DND-41 (cell line): ENCODE results near the gene PITPNC1.

ENCODE experiments used
- ATAC-seq: fragments of 200-7000 bp; cut with Tn5 transposase; 3 replicates; pipeline ENCODE4 v1.9.1; 2021; ENCODE audit warnings: low read depth; ENCODE audit not compliant: insufficient read depth
- DNase-seq: peaks from one replicate; pipeline ENCODE4 v3.0.0-alpha.2; 2020
- H2AFZ ChIP-seq: 2 replicates; pipeline ENCODE4 v1.6.0; 2012; ENCODE audit warnings: low read depth, low read length
- H3K27ac ChIP-seq: 2 replicates; pipeline ENCODE4 v1.5.1; 2012; ENCODE audit warnings: low read length, inconsistent platforms
- H3K27me3 ChIP-seq: fragments of 200-600 bp; sonication (generic); 2 replicates; pipeline ENCODE4 v1.6.0; 2012; ENCODE audit warnings: low read length, mild to moderate bottlenecking, inconsistent platforms; ENCODE audit not compliant: insufficient read depth, poor library complexity
- H3K36me3 ChIP-seq: 2 replicates; pipeline ENCODE4 v1.5.1; 2012; ENCODE audit warnings: low read length, inconsistent platforms; ENCODE audit not compliant: insufficient read depth
- H3K4me1 ChIP-seq: 2 replicates; pipeline ENCODE4 v1.5.1; 2012; ENCODE audit warnings: mild to moderate bottlenecking, low read length; ENCODE audit not compliant: insufficient read depth
- H3K4me2 ChIP-seq: 2 replicates; pipeline ENCODE4 v1.6.0; 2012; ENCODE audit warnings: mild to moderate bottlenecking, moderate library complexity, low read length, inconsistent platforms; ENCODE audit not compliant: insufficient read depth
- H3K4me3 ChIP-seq, 2 experiments: fragments of 200-600 bp in 1 of 2; shearing (Covaris generic) in 1 of 2; 2 replicates each; pipeline ENCODE4 v1.5.1; 2012 to 2016; ENCODE audit warnings: inconsistent platforms in 2 of 2, low read length in 2 of 2, mild to moderate bottlenecking in 2 of 2, low read depth in 1 of 2, moderate library complexity in 1 of 2
- H3K79me2 ChIP-seq: 2 replicates; pipeline ENCODE4 v1.6.0; 2012; ENCODE audit warnings: low read length, inconsistent platforms; ENCODE audit not compliant: insufficient read depth
- H3K9ac ChIP-seq: 2 replicates; pipeline ENCODE4 v1.6.0; 2012; ENCODE audit warnings: low read depth, mild to moderate bottlenecking, inconsistent platforms, low read length, moderate library complexity
- H3K9me3 ChIP-seq: 2 replicates; pipeline ENCODE4 v1.5.1; 2012; ENCODE audit warnings: low read length, moderate library complexity, mild to moderate bottlenecking, inconsistent platforms; ENCODE audit not compliant: insufficient read depth, severe bottlenecking
- H4K20me1 ChIP-seq: 2 replicates; pipeline ENCODE4 v1.6.0; 2012; ENCODE audit warnings: low read length; ENCODE audit not compliant: insufficient read depth
- EZH2 ChIP-seq: IDR thresholded peaks from 3 replicates; pipeline ENCODE4 v1.6.1; 2012; ENCODE audit warnings: borderline replicate concordance, low read depth, mild to moderate bottlenecking, moderate library complexity, low read length, inconsistent platforms; ENCODE audit not compliant: severe bottlenecking
- TF ChIP-seq, protein P1 (sequence below): IDR thresholded peaks from 2 replicates; pipeline ENCODE4 v1.5.1; 2012; ENCODE audit warnings: borderline replicate concordance, low read length, moderate library complexity, mild to moderate bottlenecking; ENCODE audit not compliant: poor library complexity, severe bottlenecking; ENCODE audit errors: extremely low read depth

Gene PITPNC1

DNA sequence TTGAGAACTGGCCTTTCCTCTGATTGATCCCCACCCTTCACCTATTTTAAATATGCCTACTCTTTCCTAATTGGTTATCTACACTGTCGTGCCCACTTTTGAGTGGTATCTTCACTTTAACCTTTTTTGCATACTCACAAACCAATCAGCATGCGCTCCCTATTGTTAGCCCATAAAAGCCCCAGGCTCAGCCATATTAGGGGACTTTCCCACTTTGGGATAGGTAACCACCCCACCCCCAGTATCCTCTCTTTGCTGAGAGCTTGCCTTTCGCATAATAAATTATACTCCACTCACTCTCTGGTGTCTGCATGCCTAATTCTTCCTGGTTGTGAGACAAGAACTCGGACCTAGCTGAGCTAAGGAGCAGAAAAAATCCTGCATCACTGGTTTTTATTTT, 281.2 kb downstream of the PITPNC1 start:
- Histone ChIP-seq H3K36me3 (no peaks in the 10 kb centered on the region), H3K27me3 (no peaks in the 10 kb centered on the region), H3K79me2 (no peaks in the 10 kb centered on the region), H2AFZ (no peak overlapping the region), H3K27ac (no peak overlapping the region), H3K9me3 (peaks cover 14% of the 10 kb centered on the region), H3K4me1 (no peaks in the 10 kb centered on the region), H3K9ac (no peak overlapping the region), H3K4me3 (no peak overlapping the region), H4K20me1 (no peaks in the 10 kb centered on the region), H3K4me2 (no peak overlapping the region)
- no peak for TF ChIP-seq EZH2
- TF ChIP-seq, protein P1, sequence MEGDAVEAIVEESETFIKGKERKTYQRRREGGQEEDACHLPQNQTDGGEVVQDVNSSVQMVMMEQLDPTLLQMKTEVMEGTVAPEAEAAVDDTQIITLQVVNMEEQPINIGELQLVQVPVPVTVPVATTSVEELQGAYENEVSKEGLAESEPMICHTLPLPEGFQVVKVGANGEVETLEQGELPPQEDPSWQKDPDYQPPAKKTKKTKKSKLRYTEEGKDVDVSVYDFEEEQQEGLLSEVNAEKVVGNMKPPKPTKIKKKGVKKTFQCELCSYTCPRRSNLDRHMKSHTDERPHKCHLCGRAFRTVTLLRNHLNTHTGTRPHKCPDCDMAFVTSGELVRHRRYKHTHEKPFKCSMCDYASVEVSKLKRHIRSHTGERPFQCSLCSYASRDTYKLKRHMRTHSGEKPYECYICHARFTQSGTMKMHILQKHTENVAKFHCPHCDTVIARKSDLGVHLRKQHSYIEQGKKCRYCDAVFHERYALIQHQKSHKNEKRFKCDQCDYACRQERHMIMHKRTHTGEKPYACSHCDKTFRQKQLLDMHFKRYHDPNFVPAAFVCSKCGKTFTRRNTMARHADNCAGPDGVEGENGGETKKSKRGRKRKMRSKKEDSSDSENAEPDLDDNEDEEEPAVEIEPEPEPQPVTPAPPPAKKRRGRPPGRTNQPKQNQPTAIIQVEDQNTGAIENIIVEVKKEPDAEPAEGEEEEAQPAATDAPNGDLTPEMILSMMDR, result no peak
- ATAC-seq (no peak), DNase-seq (no peak)

- Histone ChIP-seq H3K4me1 (no peaks in the 10 kb centered on the region), H3K4me2 (no peak overlapping the region), H3K27me3 (no peaks in the 10 kb centered on the region), H3K79me2 (no peaks in the 10 kb centered on the region), H3K27ac (no peak overlapping the region), H3K9me3 (peaks cover 14% of the 10 kb centered on the region), H4K20me1 (no peaks in the 10 kb centered on the region), H3K36me3 (no peaks in the 10 kb centered on the region), H2AFZ (no peak overlapping the region), H3K4me3 (no peak overlapping the region), H3K9ac (no peak overlapping the region)
- ATAC-seq (no peak), DNase-seq (no peak)
- TF ChIP-seq, protein P1, result no peak
- no peak for TF ChIP-seq EZH2
These were observed 281.9 kb downstream of the PITPNC1 start for GRCh38 chr17:67659028-67659427.

GRCh38 chr17:67662712-67663111, 285.6 kb downstream of the PITPNC1 start:
- no peaks in the 10 kb centered on the region for H3K36me3 ChIP-seq
- H3K9me3 ChIP-seq, result peaks cover 14% of the 10 kb centered on the region
- H3K79me2 ChIP-seq, result no peaks in the 10 kb centered on the region
- no peak for DNase-seq
- no peak overlapping the region for H3K9ac ChIP-seq
- no peak for TF ChIP-seq EZH2
- TF ChIP-seq, protein P1, result no peak
- no peak overlapping the region for H3K4me2 ChIP-seq
- H3K4me3 ChIP-seq, result no peak overlapping the region
- no peak overlapping the region for H2AFZ ChIP-seq
- ATAC-seq, result no peak
- H4K20me1 ChIP-seq, result no peaks in the 10 kb centered on the region
- no peaks in the 10 kb centered on the region for H3K27me3 ChIP-seq
- H3K4me1 ChIP-seq, result no peaks in the 10 kb centered on the region
- H3K27ac ChIP-seq, result no peak overlapping the region

DNA sequence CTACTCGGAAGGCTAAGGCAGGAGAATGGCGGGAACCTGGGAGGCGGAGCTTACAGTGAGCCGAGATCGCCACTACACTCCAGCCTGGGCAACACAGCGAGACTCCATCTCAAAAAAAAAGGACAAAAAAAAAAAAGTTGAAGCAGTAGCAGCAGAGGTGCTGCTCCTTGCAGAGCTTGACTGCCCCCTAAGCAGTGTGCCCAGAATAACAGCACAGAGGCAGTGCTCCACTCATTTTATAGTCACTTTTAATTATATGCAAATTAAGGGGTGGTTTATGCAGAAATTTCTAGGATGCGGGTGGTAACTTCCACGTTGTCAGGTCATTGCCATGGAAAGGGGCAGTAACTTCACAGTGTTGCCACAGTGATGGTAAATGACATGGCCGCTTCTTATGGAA, 286.4 kb downstream of the PITPNC1 start:
- no peak; the same call in 2 of the 3 replicates for ATAC-seq
- no peaks in the 10 kb centered on the region for H3K79me2 ChIP-seq
- H3K27ac ChIP-seq, result no peak overlapping the region
- no peaks in the 10 kb centered on the region for H4K20me1 ChIP-seq
- no peak for DNase-seq
- H3K27me3 ChIP-seq, result no peaks in the 10 kb centered on the region
- no peak overlapping the region for H3K9ac ChIP-seq
- no peaks in the 10 kb centered on the region for H3K36me3 ChIP-seq
- no peak overlapping the region for H3K4me2 ChIP-seq
- H3K4me3 ChIP-seq, result no peak overlapping the region
- peaks cover 7% of the 10 kb centered on the region for H3K9me3 ChIP-seq
- no peaks in the 10 kb centered on the region for H3K4me1 ChIP-seq
- no peak overlapping the region for H2AFZ ChIP-seq
- TF ChIP-seq, protein P1, result no peak
- no peak for TF ChIP-seq EZH2
